HEK293T (cell line): Measurements from ENCODE around the gene USP19.

ENCODE experiments used
- ARNT ChIP-seq: fragments of 450-650 bp; IDR thresholded peaks from 2 replicates; pipeline ENCODE4 v1.6.1; 2017; ENCODE audit warnings: mild to moderate bottlenecking
- BHLHE40 ChIP-seq: fragments of 450-650 bp; IDR thresholded peaks from 2 replicates; pipeline ENCODE4 v1.6.1; 2016; ENCODE audit warnings: mild to moderate bottlenecking, moderate library complexity, borderline replicate concordance
- FOXK2 ChIP-seq: fragments of 450-650 bp; IDR thresholded peaks from 2 replicates; pipeline ENCODE4 v1.6.1; 2016; ENCODE audit warnings: mild to moderate bottlenecking
- FOXM1 ChIP-seq: fragments of 450-650 bp; IDR thresholded peaks from 2 replicates; pipeline ENCODE4 v1.6.1; 2017; ENCODE audit warnings: mild to moderate bottlenecking, borderline replicate concordance
- NFRKB ChIP-seq: fragments of 450-650 bp; IDR thresholded peaks from 2 replicates; pipeline ENCODE4 v1.6.1; 2016; ENCODE audit warnings: mild to moderate bottlenecking, moderate library complexity
- PKNOX1 ChIP-seq: fragments of 450-650 bp; IDR thresholded peaks from 2 replicates; pipeline ENCODE4 v1.6.1; 2016
- SP1 ChIP-seq: fragments of 450-650 bp; IDR thresholded peaks from 2 replicates; pipeline ENCODE4 v1.6.1; 2017
- SUZ12 ChIP-seq: fragments of 450-650 bp; IDR thresholded peaks from 2 replicates; pipeline ENCODE4 v1.6.1; 2016; ENCODE audit warnings: mild to moderate bottlenecking

GRCh38 chr3:49079270-49079669 lies 41.4 kb downstream of the USP19 start:
- TF ChIP-seq PKNOX1 = no peak
- no peak for TF ChIP-seq SUZ12
- no peak for TF ChIP-seq SP1
- no peak for TF ChIP-seq NFRKB
- TF ChIP-seq BHLHE40 = no peak
- TF ChIP-seq ARNT = no peak
- TF ChIP-seq FOXK2 = no peak
- TF ChIP-seq FOXM1 = no peak
